Measurements from ENCODE around the gene NEB.

Gene NEB

GRCh38 chr2:151691631-151692030 is 42.6 kb downstream of the NEB start:
- no peak for DNase-seq

GRCh38 chr2:151688719-151689118 is 45.6 kb downstream of the NEB start:
- DNase-seq, result no peak

- DNase-seq, result no peak
Measured at GRCh38 chr2:151682459-151683003, 51.7 kb downstream of the NEB start.

DNA sequence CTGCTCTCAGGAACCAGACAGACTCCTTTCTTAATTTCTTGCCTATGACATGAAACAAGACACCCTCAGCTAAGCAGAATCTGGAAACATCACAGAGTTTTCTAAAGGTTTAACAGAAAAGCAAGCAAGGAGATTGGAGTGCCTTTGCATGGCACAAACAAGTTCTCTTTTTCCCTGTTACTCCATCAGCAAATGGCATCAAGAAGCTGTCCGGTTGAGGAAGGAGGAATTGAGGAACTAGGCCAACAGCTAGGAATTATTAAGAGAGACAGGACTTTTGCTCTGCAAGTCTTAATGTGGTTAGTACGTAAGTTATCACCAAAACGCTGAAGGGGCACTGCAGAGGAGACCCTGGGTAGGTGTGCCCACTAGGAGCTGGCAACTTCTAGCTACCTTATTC is 53.2 kb downstream of the NEB start:
- no peak for DNase-seq

GRCh38 chr2:151679994-151680393 is 54.3 kb downstream of the NEB start:
- no peak for DNase-seq

DNA sequence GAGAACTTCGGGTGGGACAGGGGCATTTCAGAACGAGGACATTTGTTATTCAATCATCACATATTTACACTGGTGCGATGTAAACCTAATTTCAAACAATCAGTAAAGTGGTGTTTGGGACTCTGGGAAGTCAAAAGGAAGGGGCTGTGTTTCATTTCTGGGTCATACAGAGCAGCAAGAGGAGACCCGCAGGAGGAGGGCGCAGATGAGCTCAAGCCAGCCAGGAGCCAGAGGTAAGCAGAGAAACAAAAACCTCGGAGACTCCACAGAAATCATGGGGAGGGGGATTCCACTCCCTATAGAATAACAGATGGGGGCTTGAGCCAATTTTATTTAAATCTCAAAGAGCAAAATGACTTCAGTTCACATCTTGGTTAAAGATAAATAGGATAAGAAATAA is 55.4 kb downstream of the NEB start:
- DNase-seq, result no peak

- DNase-seq, result no peak
Measured at GRCh38 chr2:151673016-151673415, 61.3 kb downstream of the NEB start.

GRCh38 chr2:151672277-151672676 is 62.0 kb downstream of the NEB start:
- DNase-seq, result no peak

GRCh38 chr2:151670846-151671597 is 63.3 kb downstream of the NEB start:
- no peak for DNase-seq

- DNase-seq, result no peak
Measured at GRCh38 chr2:151670346-151670745, 63.9 kb downstream of the NEB start.

- DNase-seq, result no peak
Measured at GRCh38 chr2:151669585-151670081, 64.6 kb downstream of the NEB start.

GRCh38 chr2:151668737-151669136 is 65.5 kb downstream of the NEB start:
- DNase-seq, result no peak

- DNase-seq, result no peak
Measured at GRCh38 chr2:151665959-151666358, 68.3 kb downstream of the NEB start.

DNA sequence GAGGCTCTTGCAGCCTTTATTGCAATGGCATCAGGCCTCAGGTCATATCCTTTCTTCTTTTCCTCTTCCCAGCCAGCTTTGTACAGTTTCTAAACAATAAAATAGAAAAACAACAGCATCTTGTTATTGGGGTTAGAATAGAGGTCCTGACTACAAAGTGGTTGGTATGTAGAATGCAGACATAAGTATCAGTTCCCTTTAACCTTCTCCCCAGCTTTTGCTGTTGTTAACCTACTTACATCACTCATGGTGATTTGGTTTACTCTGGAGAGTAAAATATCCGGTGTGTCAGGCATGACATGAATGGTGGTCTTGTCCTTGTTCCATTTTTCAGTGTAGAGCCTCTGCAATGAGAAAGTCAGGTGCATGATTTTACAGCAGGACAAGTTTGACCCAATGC is 69.8 kb downstream of the NEB start:
- DNase-seq, result no peak

DNA sequence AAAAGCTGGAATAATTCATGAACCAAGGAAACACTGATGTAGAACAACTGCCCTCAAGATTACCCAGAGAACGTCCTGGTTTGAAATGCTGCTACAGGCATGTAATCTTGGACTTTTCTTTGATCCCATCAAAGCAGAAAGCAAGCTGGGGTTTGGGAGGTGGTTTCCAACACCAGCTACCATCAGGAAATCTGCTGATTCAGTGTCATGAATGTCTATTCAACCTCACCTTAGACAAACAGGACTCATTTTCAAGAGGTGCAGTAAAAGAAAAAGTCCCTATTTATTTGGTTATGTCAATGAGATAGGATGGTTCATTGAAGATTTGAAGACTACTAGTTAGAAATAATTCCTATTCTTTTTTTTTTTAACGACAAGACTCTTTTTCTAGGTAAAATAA is 72.7 kb downstream of the NEB start:
- no peak for DNase-seq

- DNase-seq, result no peak
Measured at GRCh38 chr2:151658081-151658480, 76.2 kb downstream of the NEB start.

- no peak for DNase-seq
Measured at GRCh38 chr2:151657667-151658076, 76.6 kb downstream of the NEB start.

- no peak for DNase-seq
Measured at GRCh38 chr2:151655663-151656398, 78.4 kb downstream of the NEB start.

GRCh38 chr2:151654891-151655290 is 79.4 kb downstream of the NEB start:
- DNase-seq, result no peak

DNA sequence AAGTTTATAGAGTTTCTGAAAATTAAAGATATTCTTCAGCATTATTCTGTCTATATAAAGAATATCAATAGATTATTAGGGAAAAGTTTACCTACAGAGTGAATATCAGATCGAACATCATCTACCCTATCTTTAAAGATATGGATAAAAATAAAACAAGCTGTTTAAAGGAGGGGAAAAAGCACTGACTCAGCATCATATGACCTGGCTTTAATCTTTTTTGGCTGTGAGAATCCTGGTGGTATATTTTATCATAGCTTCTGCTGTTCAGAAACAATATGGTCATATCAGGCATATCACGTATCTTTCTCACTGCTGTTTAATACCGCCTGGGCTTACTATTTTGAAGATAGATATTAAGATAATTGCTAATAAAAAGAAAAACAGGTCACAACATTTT is 80.2 kb downstream of the NEB start:
- DNase-seq, result no peak

DNA sequence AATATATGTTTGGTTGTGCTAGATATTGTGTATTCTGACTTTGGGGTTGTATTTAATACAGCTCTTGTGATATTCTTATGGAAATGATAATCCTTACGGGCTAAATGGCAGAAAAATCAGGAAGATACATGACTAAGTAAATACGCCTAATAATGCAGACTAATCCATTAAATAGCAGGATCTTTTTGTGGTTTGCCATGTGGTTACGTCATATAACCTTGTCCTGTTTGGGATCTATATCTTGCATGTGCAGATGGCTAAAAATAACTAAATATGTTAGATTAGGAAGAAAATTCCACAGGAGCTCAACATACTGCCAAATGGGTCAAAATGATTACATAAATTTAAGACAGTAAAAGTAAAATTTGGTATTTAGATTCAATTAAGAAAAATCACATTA is 83.0 kb downstream of the NEB start:
- DNase-seq, result no peak

- DNase-seq, result no peak
Measured at GRCh38 chr2:151650456-151650855, 83.8 kb downstream of the NEB start.

- no peak for DNase-seq
Measured at GRCh38 chr2:151649966-151650365, 84.3 kb downstream of the NEB start.

- no peak for DNase-seq
Measured at GRCh38 chr2:151649400-151649799, 84.9 kb downstream of the NEB start.

Measured in NCI-H1092 (cell line).